CD4-positive, alpha-beta T cell (primary cell): ENCODE results near the gene VIPR1. TPM values are rescaled to one million over a fixed set of nuclear protein-coding genes. Genes with fewer than 3 reads are reported as not detected.

ENCODE experiments used
- ATAC-seq: fragments of 200-7000 bp; cut with Tn5 transposase; one replicate; pipeline ENCODE4 v1.10.0; 2022; ENCODE audit warnings: mild to moderate bottlenecking; ENCODE audit not compliant: poor library complexity
- CTCF ChIA-PET: fragments of 350-600 bp; sonication (Branson Sonifier 250); formaldehyde crosslinking; loops from one replicate; lab custom pipeline; 2021; ENCODE audit warnings: antibody characterized with exemption, inconsistent platforms; lab: Charles Lee
- POLR2A ChIA-PET: fragments of 350-600 bp; sonication (Branson Sonifier 250); formaldehyde crosslinking; loops from one replicate; lab custom pipeline; 2021; ENCODE audit warnings: antibody characterized with exemption, inconsistent platforms; lab: Charles Lee
- DNase-seq, 14 experiments: peaks; one replicate each; pipeline ENCODE4 v3.0.0-alpha.2; 2013 to 2020; ENCODE audit warnings: mixed read lengths in 2 of 14
- H3K27ac ChIP-seq, 2 donors: one replicate each; pipeline versions ENCODE4 v1.5.1 to v1.7.0; 2013; ENCODE audit warnings: low read length in 2 of 2, low read depth in 1 of 2, mild to moderate bottlenecking in 1 of 2
- H3K27me3 ChIP-seq, 2 experiments: 1 replicate in 1 of 2; 2 replicates in 1 of 2; pipeline versions ENCODE4 v1.6.1 to v1.7.0; 2013; ENCODE audit warnings: low read length in 2 of 2, control low read depth in 1 of 2, mild to moderate bottlenecking in 1 of 2, moderate library complexity in 1 of 2; ENCODE audit not compliant: insufficient read depth in 2 of 2, control insufficient read depth in 1 of 2
- H3K36me3 ChIP-seq: one replicate; pipeline ENCODE4 v1.6.1; 2013; ENCODE audit warnings: low read length, control low read depth; ENCODE audit not compliant: insufficient read depth
- H3K4me1 ChIP-seq: one replicate; pipeline ENCODE4 v1.6.1; 2013; ENCODE audit warnings: low read length, control low read depth; ENCODE audit not compliant: insufficient read depth
- H3K4me3 ChIP-seq: one replicate; pipeline ENCODE4 v1.5.1; 2013; ENCODE audit warnings: mild to moderate bottlenecking, low read length, moderate library complexity
- H3K9me3 ChIP-seq, 2 experiments: 1 replicate in 1 of 2; 2 replicates in 1 of 2; pipeline versions ENCODE4 v1.6.1 to v1.7.0; 2013; ENCODE audit warnings: low read length in 2 of 2, mild to moderate bottlenecking in 2 of 2, control low read depth in 1 of 2, moderate library complexity in 1 of 2; ENCODE audit not compliant: control insufficient read depth in 1 of 2, insufficient read depth in 1 of 2
- H3K27ac Mint-ChIP-seq: one replicate; pipeline ENCODE4 v1.8.0; 2020; ENCODE audit warnings: mixed read lengths
- H3K27me3 Mint-ChIP-seq: one replicate; pipeline ENCODE4 v1.8.0; 2021; ENCODE audit warnings: mixed read lengths
- H3K36me3 Mint-ChIP-seq: one replicate; pipeline ENCODE4 v1.8.0; 2021; ENCODE audit warnings: low read depth, mixed read lengths
- H3K4me1 Mint-ChIP-seq: one replicate; pipeline ENCODE4 v1.8.0; 2021; ENCODE audit warnings: low read depth, mixed read lengths
- H3K4me3 Mint-ChIP-seq: one replicate; pipeline ENCODE4 v1.8.0; 2020; ENCODE audit warnings: mild to moderate bottlenecking, mixed read lengths
- H3K9me3 Mint-ChIP-seq: one replicate; pipeline ENCODE4 v1.8.0; 2020; ENCODE audit warnings: mixed read lengths
- intact Hi-C, 2 experiments: fragments of 100-400 bp; cut with DNase I in 1 of 2; cut with micrococcal nuclease in 1 of 2; formaldehyde crosslinking; loops; one replicate each; pipeline versions ENCODE4 v1.15.1 to v1.9.0; 2023 to 2025; cut with DNase I, micrococcal nuclease
- polyA plus RNA-seq, 2 donors: library from polyadenylated mRNA; unstranded; fragments of 120-200 nt; gene quantifications; one replicate each; pipeline ENCODE4 v1.2.1, GENCODE V29; 2013
- total RNA-seq, 174 experiments: library from RNA in 2 of 174; stranded (reverse) in 2 of 174; gene quantifications; one replicate each; pipeline ENCODE4 v1.2.3 and lab custom pipeline; 2021 to 2026
- TF ChIP-seq, protein P1 (sequence below): fragments of 200-600 bp; IDR thresholded peaks from one replicate; pipeline ENCODE4 v1.8.0; 2022; ENCODE audit warnings: antibody characterized with exemption, mild to moderate bottlenecking

Gene VIPR1, protein sequence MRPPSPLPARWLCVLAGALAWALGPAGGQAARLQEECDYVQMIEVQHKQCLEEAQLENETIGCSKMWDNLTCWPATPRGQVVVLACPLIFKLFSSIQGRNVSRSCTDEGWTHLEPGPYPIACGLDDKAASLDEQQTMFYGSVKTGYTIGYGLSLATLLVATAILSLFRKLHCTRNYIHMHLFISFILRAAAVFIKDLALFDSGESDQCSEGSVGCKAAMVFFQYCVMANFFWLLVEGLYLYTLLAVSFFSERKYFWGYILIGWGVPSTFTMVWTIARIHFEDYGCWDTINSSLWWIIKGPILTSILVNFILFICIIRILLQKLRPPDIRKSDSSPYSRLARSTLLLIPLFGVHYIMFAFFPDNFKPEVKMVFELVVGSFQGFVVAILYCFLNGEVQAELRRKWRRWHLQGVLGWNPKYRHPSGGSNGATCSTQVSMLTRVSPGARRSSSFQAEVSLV
- total RNA-seq (10 to 100 TPM; 66.8 to 67.6 TPM), total RNA-seq (lab: John Stamatoyannopoulos, UW) (2.2 to 121 (median 35.1) reads per million in 172 experiments)
- polyA plus RNA-seq (2013, experiment 1 of 2) = 42.9 TPM
- polyA plus RNA-seq (2013, experiment 2 of 2) = 44.9 TPM

DNA sequence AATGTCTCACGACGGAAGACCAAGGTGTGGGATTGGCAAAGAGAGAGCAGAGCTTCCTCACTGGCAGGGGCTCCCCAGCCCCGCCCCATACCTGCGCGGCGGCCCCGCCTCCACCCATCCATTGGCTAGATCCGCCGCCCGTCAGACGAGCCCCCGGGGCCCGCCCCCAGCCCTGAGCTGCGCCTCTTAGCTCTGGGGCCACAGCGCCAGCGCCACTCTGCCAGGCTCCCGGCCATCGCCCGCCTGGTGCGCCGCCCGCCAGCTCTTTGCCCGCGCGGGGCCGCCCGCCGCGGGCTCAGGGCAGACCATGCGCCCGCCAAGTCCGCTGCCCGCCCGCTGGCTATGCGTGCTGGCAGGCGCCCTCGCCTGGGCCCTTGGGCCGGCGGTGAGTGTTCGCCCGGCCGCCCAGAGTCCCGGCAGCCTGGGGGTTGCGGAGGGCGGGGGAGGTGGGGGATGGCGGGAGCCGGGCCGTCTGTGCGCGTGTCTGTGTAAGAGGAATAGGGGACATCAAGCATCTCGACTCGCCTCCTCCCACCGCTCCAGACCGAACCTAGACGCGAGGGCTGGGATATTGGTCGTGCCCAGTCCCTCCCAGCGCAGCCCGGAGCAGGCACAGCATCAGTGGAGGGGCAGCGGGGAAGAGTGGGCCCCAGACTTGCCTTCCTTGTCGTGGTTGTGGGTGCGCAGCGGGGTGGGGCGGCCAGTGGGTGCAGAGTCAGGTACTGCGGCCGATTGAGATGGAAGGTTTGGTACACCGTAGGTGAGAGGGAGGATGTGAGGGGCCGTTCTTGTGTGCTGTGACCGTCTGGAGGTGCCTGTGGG is at the start of gene VIPR1:
Gene VIPR1 (plus strand): TSS at position 215 of the 822 bp plus-strand sequence. CDS start 93 bp downstream, at position 308.
- TF ChIP-seq, protein P1, sequence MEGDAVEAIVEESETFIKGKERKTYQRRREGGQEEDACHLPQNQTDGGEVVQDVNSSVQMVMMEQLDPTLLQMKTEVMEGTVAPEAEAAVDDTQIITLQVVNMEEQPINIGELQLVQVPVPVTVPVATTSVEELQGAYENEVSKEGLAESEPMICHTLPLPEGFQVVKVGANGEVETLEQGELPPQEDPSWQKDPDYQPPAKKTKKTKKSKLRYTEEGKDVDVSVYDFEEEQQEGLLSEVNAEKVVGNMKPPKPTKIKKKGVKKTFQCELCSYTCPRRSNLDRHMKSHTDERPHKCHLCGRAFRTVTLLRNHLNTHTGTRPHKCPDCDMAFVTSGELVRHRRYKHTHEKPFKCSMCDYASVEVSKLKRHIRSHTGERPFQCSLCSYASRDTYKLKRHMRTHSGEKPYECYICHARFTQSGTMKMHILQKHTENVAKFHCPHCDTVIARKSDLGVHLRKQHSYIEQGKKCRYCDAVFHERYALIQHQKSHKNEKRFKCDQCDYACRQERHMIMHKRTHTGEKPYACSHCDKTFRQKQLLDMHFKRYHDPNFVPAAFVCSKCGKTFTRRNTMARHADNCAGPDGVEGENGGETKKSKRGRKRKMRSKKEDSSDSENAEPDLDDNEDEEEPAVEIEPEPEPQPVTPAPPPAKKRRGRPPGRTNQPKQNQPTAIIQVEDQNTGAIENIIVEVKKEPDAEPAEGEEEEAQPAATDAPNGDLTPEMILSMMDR = no peak
- Histone ChIP-seq H3K4me3 (peak within 1 kb of the TSS; percentile 76), H3K36me3 (no peaks in the 10 kb centered on the region), H3K4me1 (peaks cover 54% of the 10 kb centered on the region), H3K27ac (peak within 1 kb of the TSS; percentile 29 to 59), H3K9me3 (no peaks in the 10 kb centered on the region), H3K27me3 (peaks cover 10 to 14% of the 10 kb centered on the region in 2 experiments)
- peak within 1 kb of the TSS; percentile 87 for H3K27ac Mint-ChIP-seq
- ATAC-seq = peak; percentile 96
- intact Hi-C loops = loop anchor here (1.0 to 10.0 kb wide), 5 partner anchors 54 to 1122 kb away; partner anchors contain the start of gene ANO10 (in 1 of the 2)
- peak within 1 kb of the TSS; percentile 91 for H3K4me3 Mint-ChIP-seq
- peak in 13 of 14 experiments; percentile 90 to 98 (median 95) for DNase-seq
- H3K4me1 Mint-ChIP-seq = peaks cover 56% of the 10 kb centered on the region
- peaks cover 5% of the 10 kb centered on the region for H3K36me3 Mint-ChIP-seq
- no peaks in the 10 kb centered on the region for H3K9me3 Mint-ChIP-seq
- ChIA-PET CTCF (interaction anchor here (0.9 to 2.1 kb wide), 11 partner anchors 15 to 113 kb away, joined by 3 to 31 read pairs (median 5); partner anchors contain the start of gene NKTR), POLR2A (interaction anchor here (0.7 to 2.6 kb wide), 24 partner anchors 10 to 540 kb away, joined by 3 to 30 read pairs (median 8); partner anchors contain the start of genes NKTR, SEC22C, SS18L2 and ULK4)
- H3K27me3 Mint-ChIP-seq = peaks cover 22% of the 10 kb centered on the region

DNA sequence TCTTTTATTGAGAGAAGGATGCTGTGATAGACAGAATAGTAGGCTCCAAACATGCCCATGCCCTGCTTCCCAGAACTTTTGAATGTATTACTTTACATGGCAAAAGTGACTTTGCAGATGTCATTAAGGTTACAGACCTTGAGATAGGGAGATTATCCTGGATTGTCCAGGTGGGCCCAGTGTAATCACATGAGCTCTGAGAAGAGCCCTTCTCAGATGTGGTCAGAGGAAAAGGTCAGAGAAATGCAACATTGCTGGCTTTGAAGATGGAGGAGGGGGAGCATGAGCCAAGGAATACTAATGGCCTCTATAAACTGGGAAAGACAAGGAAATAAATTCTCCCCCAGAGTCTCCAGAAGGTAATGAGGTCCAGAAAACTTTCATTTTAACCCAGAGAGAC is 46.2 kb upstream of the VIPR1 start:
- Mint-ChIP-seq H3K27ac (no peak overlapping the region), H3K4me1 (no peaks in the 10 kb centered on the region), H3K27me3 (peaks cover 34% of the 10 kb centered on the region), H3K36me3 (no peaks in the 10 kb centered on the region), H3K9me3 (peaks cover 6% of the 10 kb centered on the region), H3K4me3 (no peak overlapping the region)
- Histone ChIP-seq H3K27ac (no peak overlapping the region), H3K4me3 (no peak overlapping the region), H3K27me3 (peaks cover 0 to 7% of the 10 kb centered on the region in 2 experiments), H3K4me1 (no peaks in the 10 kb centered on the region), H3K36me3 (no peaks in the 10 kb centered on the region), H3K9me3 (peaks cover 0 to 4% of the 10 kb centered on the region in 2 experiments)
- ATAC-seq (no peak), DNase-seq (no peak)
- TF ChIP-seq, protein P1 = no peak
- ChIA-PET POLR2A (no interaction called here), CTCF (no interaction called here)
- intact Hi-C loops = no loop called here

DNA sequence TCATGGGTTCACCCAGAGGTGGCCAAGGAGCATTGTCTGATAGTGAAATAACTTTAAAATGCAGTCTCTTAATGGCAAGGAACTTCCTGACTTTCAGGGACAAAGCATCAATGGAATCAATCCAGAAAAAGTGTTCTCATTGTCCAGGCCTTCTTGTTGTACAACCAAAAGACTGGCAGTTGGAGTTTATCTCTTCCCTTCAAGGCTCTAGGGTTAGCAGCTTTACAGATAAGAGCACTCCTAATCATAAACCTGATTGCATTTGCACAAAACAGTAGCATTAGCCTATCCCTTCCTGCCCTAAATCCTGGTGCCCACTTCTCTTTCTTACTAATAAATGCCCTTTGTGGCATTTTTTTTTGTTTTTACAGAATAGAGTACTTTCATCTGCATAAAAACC is 43.3 kb upstream of the VIPR1 start:
- H3K36me3 ChIP-seq = no peaks in the 10 kb centered on the region
- no peak overlapping the region for H3K27ac ChIP-seq
- peaks cover 0 to 7% of the 10 kb centered on the region in 2 experiments for H3K27me3 ChIP-seq
- no peak for ATAC-seq
- peaks cover 2% of the 10 kb centered on the region for H3K9me3 Mint-ChIP-seq
- H3K4me1 Mint-ChIP-seq = no peaks in the 10 kb centered on the region
- DNase-seq = no peak
- peaks cover 28% of the 10 kb centered on the region for H3K27me3 Mint-ChIP-seq
- H3K36me3 Mint-ChIP-seq = no peaks in the 10 kb centered on the region
- H3K27ac Mint-ChIP-seq = no peak overlapping the region
- H3K4me3 Mint-ChIP-seq = no peak overlapping the region
- TF ChIP-seq, protein P1 = no peak
- ChIA-PET POLR2A (no interaction called here), CTCF (no interaction called here)
- no peak overlapping the region for H3K4me3 ChIP-seq
- no peaks in the 10 kb centered on the region for H3K4me1 ChIP-seq
- H3K9me3 ChIP-seq = peaks cover 0 to 4% of the 10 kb centered on the region in 2 experiments
- intact Hi-C loops = no loop called here
